HEK293 (cell line): ENCODE measurements around the gene TMEM61.

Experiments
- ZFHX2 ChIP-seq: fragments of 450-650 bp; formaldehyde crosslinking; conservative IDR thresholded peaks from 2 replicates; pipeline ENCODE4 v1.5.1; 2016; ENCODE audit warnings: missing biosample characterization, missing genetic modification characterization
- ZNF549 ChIP-seq: fragments of 450-650 bp; IDR thresholded peaks from 2 replicates; pipeline ENCODE4 v1.5.1; 2018; ENCODE audit warnings: missing biosample characterization, missing genetic modification characterization, mild to moderate bottlenecking, inconsistent platforms, moderate library complexity
- TF ChIP-seq, protein P1 (sequence below): fragments of 450-650 bp; formaldehyde crosslinking; IDR thresholded peaks from 2 replicates; pipeline ENCODE4 v1.5.1; 2016; ENCODE audit warnings: missing biosample characterization, missing genetic modification characterization

DNA sequence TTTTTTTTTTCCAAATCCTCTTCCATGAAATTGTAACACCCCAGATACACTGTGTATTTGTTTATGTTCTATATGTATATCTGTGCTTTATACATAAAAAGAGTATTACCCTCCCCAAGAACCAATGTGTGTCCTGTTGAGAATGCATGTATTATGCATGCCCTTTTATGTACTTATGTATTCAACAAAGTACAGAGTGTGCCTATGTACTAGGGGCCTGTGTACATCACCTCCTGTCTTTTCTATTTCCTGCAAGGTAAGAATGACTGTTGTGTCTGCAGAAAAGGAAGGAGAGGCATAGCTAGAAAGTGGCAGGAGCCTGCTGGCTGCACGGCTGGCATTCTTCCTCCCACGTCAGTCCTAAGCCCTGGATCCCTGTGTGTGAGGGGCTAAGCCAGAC, 7.0 kb downstream of the TMEM61 start:
- no peak for TF ChIP-seq ZFHX2 (tag by site-specific recombination)
- TF ChIP-seq, protein P1, sequence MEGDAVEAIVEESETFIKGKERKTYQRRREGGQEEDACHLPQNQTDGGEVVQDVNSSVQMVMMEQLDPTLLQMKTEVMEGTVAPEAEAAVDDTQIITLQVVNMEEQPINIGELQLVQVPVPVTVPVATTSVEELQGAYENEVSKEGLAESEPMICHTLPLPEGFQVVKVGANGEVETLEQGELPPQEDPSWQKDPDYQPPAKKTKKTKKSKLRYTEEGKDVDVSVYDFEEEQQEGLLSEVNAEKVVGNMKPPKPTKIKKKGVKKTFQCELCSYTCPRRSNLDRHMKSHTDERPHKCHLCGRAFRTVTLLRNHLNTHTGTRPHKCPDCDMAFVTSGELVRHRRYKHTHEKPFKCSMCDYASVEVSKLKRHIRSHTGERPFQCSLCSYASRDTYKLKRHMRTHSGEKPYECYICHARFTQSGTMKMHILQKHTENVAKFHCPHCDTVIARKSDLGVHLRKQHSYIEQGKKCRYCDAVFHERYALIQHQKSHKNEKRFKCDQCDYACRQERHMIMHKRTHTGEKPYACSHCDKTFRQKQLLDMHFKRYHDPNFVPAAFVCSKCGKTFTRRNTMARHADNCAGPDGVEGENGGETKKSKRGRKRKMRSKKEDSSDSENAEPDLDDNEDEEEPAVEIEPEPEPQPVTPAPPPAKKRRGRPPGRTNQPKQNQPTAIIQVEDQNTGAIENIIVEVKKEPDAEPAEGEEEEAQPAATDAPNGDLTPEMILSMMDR (tag by site-specific recombination), result no peak
- TF ChIP-seq ZNF549 (tag by site-specific recombination), result no peak
